HL-60/S4 treated with phorbol 12-myristate 13-acetate at 8.2 ng/mL for 4 days and 3 days (cell line): ENCODE measurements around the gene AP4B1.

ENCODE experiments used
- in situ Hi-C: fragments of 300-500 bp; cut with MboI; formaldehyde crosslinking; loops from 2 replicates; pipeline ENCODE4 v1.15.0; 2022; ENCODE audit warnings: low sequenced_read_pairs

AP4B1 gene

GRCh38 chr1:113895961-113896360, 8.6 kb downstream of the AP4B1 start:
- in situ Hi-C loops, result no loop called here

GRCh38 chr1:113895098-113895497, 9.5 kb downstream of the AP4B1 start:
- in situ Hi-C loops, result no loop called here

- in situ Hi-C loops, result no loop called here
Measured at GRCh38 chr1:113893267-113893666, 11.3 kb downstream of the AP4B1 start.

- in situ Hi-C loops, result no loop called here
Measured at GRCh38 chr1:113891631-113892220, 12.9 kb downstream of the AP4B1 start.

- in situ Hi-C loops, result no loop called here
Measured at GRCh38 chr1:113890816-113891215, 13.8 kb downstream of the AP4B1 start.

GRCh38 chr1:113887402-113888175, 17.0 kb downstream of the AP4B1 start, which contains the start of gene BCL2L15:
BCL2L15 (minus strand) TSS chr1:113887581; CDS start chr1:113887375, 206 bp downstream.
- in situ Hi-C loops, result no loop called here

- in situ Hi-C loops, result no loop called here
Measured at GRCh38 chr1:113886417-113887401, 17.9 kb downstream of the AP4B1 start.

GRCh38 chr1:113881661-113882060, 22.9 kb downstream of the AP4B1 start:
- in situ Hi-C loops, result no loop called here

GRCh38 chr1:113879739-113880038, 24.9 kb downstream of the AP4B1 start:
- in situ Hi-C loops, result no loop called here

- in situ Hi-C loops, result no loop called here
Measured at GRCh38 chr1:113876176-113876575, 28.4 kb downstream of the AP4B1 start.

- in situ Hi-C loops, result no loop called here
Measured at GRCh38 chr1:113875714-113876113, 28.9 kb downstream of the AP4B1 start.

- in situ Hi-C loops, result no loop called here
Measured at GRCh38 chr1:113874012-113874879, 30.4 kb downstream of the AP4B1 start.

GRCh38 chr1:113872219-113872935, 32.2 kb downstream of the AP4B1 start:
- in situ Hi-C loops, result no loop called here

GRCh38 chr1:113871597-113872113, 32.9 kb downstream of the AP4B1 start, which contains the start of gene PTPN22:
PTPN22 (minus strand) TSS chr1:113871712.
- in situ Hi-C loops, result no loop called here

GRCh38 chr1:113870778-113871177, 33.8 kb downstream of the AP4B1 start:
- in situ Hi-C loops, result no loop called here

GRCh38 chr1:113868387-113869083, 36.1 kb downstream of the AP4B1 start:
- in situ Hi-C loops, result no loop called here

- in situ Hi-C loops, result no loop called here
Measured at GRCh38 chr1:113861641-113862040, 43.0 kb downstream of the AP4B1 start.

- in situ Hi-C loops, result no loop called here
Measured at GRCh38 chr1:113860891-113861290, 43.7 kb downstream of the AP4B1 start.
